ENCODE measurements around the gene LAMA2.

LAMA2 gene

GRCh38 chr6:129253727-129254126, 370.8 kb downstream of the LAMA2 start:
- no peak overlapping the region for H3K4me3 ChIP-seq (replicated peaks; ENCODE audit: low read depth, low read length)
- no peak for DNase-seq (ENCODE audit: extremely low read depth, low read depth)
- no peak for TF ChIP-seq CTCF (IDR thresholded peaks at IDR 0.05; ENCODE audit: low read depth, low read length, missing control alignments)

GRCh38 chr6:129257196-129257595, 374.3 kb downstream of the LAMA2 start:
- no peak overlapping the region for H3K4me3 ChIP-seq (replicated peaks; ENCODE audit: low read depth, low read length)
- no peak for TF ChIP-seq CTCF (IDR thresholded peaks at IDR 0.05; ENCODE audit: low read depth, low read length, missing control alignments)
- no peak for DNase-seq (ENCODE audit: extremely low read depth, low read depth)

GRCh38 chr6:129262661-129263060, 379.7 kb downstream of the LAMA2 start:
- no peak overlapping the region for H3K4me3 ChIP-seq (replicated peaks; ENCODE audit: low read depth, low read length)
- DNase-seq (ENCODE audit: extremely low read depth, low read depth) = no peak
- TF ChIP-seq CTCF (IDR thresholded peaks at IDR 0.05; ENCODE audit: low read depth, low read length, missing control alignments) = no peak

- TF ChIP-seq CTCF (IDR thresholded peaks at IDR 0.05; ENCODE audit: low read depth, low read length, missing control alignments) = no peak
- DNase-seq (ENCODE audit: extremely low read depth, low read depth) = no peak
- no peak overlapping the region for H3K4me3 ChIP-seq (replicated peaks; ENCODE audit: low read depth, low read length)
These were observed 380.2 kb downstream of the LAMA2 start for GRCh38 chr6:129263176-129263575.

- DNase-seq (ENCODE audit: extremely low read depth, low read depth) = no peak
- TF ChIP-seq CTCF (IDR thresholded peaks at IDR 0.05; ENCODE audit: low read depth, low read length, missing control alignments) = no peak
- H3K4me3 ChIP-seq (replicated peaks; ENCODE audit: low read depth, low read length) = no peak overlapping the region
These were observed 381.6 kb downstream of the LAMA2 start for GRCh38 chr6:129264480-129265045.

- H3K4me3 ChIP-seq (replicated peaks; ENCODE audit: low read depth, low read length) = no peak overlapping the region
- TF ChIP-seq CTCF (IDR thresholded peaks at IDR 0.05; ENCODE audit: low read depth, low read length, missing control alignments) = no peak
- DNase-seq (ENCODE audit: extremely low read depth, low read depth) = no peak
These were observed 384.1 kb downstream of the LAMA2 start for GRCh38 chr6:129267028-129267427.

- no peak for DNase-seq (ENCODE audit: extremely low read depth, low read depth)
- no peak overlapping the region for H3K4me3 ChIP-seq (replicated peaks; ENCODE audit: low read depth, low read length)
- no peak for TF ChIP-seq CTCF (IDR thresholded peaks at IDR 0.05; ENCODE audit: low read depth, low read length, missing control alignments)
These were observed 386.1 kb downstream of the LAMA2 start for GRCh38 chr6:129269076-129269475.

Data from HFF-Myc (cell line).